ENCODE measurements around the gene ZNF625.

- no peak for TF ChIP-seq CTCF (conservative IDR thresholded peaks at IDR 0.05; ENCODE audit: low read length)
- no peak for TF ChIP-seq EZH2phosphoT487 (IDR thresholded peaks at IDR 0.05; ENCODE audit: borderline replicate concordance)
These were observed 44.4 kb downstream of the ZNF625 start for GRCh38 chr19:12111943-12112637.

Measured in Loucy (cell line).